GM12865 (cell line): Measurements from ENCODE around the gene COX7A2L.

Experiments
- DNase-seq: peaks from one replicate; pipeline ENCODE4 v3.0.0; 2010; ENCODE audit warnings: low read depth
- H3K4me3 ChIP-seq: 2 replicates; pipeline ENCODE4 v1.5.1; 2011; ENCODE audit warnings: mild to moderate bottlenecking, low read depth, low read length, control low read depth
- CTCF ChIP-seq: IDR thresholded peaks from 2 replicates; pipeline ENCODE4 v1.5.1; 2011; ENCODE audit warnings: low read length, control low read depth, low read depth, inconsistent platforms; ENCODE audit not compliant: insufficient read depth; ENCODE audit errors: missing control alignments

COX7A2L gene

GRCh38 chr2:42333579-42333978 lies 27.4 kb downstream of the COX7A2L start:
- H3K4me3 ChIP-seq = no peak overlapping the region
- no peak for TF ChIP-seq CTCF
- no peak for DNase-seq

- no peak overlapping the region for H3K4me3 ChIP-seq
- DNase-seq = no peak
- TF ChIP-seq CTCF = no peak
These were observed 28.4 kb downstream of the COX7A2L start for GRCh38 chr2:42332575-42332974.

GRCh38 chr2:42331569-42332284 lies 29.3 kb downstream of the COX7A2L start:
- no peak overlapping the region for H3K4me3 ChIP-seq
- no peak for DNase-seq
- no peak for TF ChIP-seq CTCF

- no peak for TF ChIP-seq CTCF
- DNase-seq = no peak
- no peak overlapping the region for H3K4me3 ChIP-seq
These were observed 31.3 kb downstream of the COX7A2L start for GRCh38 chr2:42329736-42330135.

GRCh38 chr2:42328923-42329322 lies 32.1 kb downstream of the COX7A2L start:
- no peak overlapping the region for H3K4me3 ChIP-seq
- no peak for DNase-seq
- no peak for TF ChIP-seq CTCF

GRCh38 chr2:42328148-42328833 lies 32.7 kb downstream of the COX7A2L start:
- TF ChIP-seq CTCF = peak; percentile 33
- no peak overlapping the region for H3K4me3 ChIP-seq
- peak; percentile 34 for DNase-seq
